ENCODE measurements around the gene LYG1. TPM values are rescaled to one million over a fixed set of nuclear protein-coding genes. Genes with fewer than 3 reads are reported as not detected.
A peak's percentile ranks its signal among the peaks of the same experiment; 100 is the strongest.
"Not testable (repeated sequence)": the region's sequence is repeated elsewhere in the genome, so short reads cannot be mapped to it uniquely, and the experiment has no call there.

LYG1 gene
- total and polyA plus RNA-seq, 12 donors: 0.29 to 4.6 (median 0.59) TPM; not detected in 6

DNA sequence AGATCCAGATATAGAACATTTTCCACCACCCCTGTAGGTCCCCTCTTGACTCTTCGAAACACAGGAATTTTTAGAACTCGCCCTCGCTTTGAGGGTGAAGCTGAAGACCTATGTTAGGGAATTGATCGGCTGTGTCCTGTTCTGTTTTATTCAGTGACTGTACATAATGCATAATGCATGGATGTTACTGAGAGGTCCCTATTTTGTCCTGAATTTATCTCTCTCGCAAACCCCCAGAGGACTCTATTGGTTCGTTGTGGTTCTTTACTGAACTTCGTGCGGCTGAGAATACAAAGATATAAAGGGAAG lies 35.8 kb upstream of the LYG1 start:
- Histone ChIP-seq H3K9me3 (no peaks in the 10 kb centered on the region), H3K36me3 (peaks cover 0 to 17% (median 11%) of the 10 kb centered on the region in 9 donors), H3K4me3 (peak overlapping the region; percentile 4 to 100 (median 90)), H3K27me3 (no peaks in the 10 kb centered on the region), H3K27ac (peak overlapping the region; percentile 55 to 98 (median 89)), H3K4me1 (peaks cover 3 to 57% (median 42%) of the 10 kb centered on the region in 9 donors)
- DNase-seq (peak in 1 of 2 donors; percentile 7), ATAC-seq (peak in 5 of 8 donors; percentile 0 to 1 (median 0))
- intact Hi-C loops (cut with DNase I): loop anchor here in 9 of 10 donors (1.0 to 10.0 kb wide), 11 partner anchors 52 to 159 kb away; partner anchors contain the start of genes MITD1 (in 8 of the 9), MRPL30 (in 8 of the 9) and REV1 (in 7 of the 9)
- 0 to 1% methylated on average over 8 of the region's 8 CpGs for WGBS, 2 donors
- TF ChIP-seq, protein P1, sequence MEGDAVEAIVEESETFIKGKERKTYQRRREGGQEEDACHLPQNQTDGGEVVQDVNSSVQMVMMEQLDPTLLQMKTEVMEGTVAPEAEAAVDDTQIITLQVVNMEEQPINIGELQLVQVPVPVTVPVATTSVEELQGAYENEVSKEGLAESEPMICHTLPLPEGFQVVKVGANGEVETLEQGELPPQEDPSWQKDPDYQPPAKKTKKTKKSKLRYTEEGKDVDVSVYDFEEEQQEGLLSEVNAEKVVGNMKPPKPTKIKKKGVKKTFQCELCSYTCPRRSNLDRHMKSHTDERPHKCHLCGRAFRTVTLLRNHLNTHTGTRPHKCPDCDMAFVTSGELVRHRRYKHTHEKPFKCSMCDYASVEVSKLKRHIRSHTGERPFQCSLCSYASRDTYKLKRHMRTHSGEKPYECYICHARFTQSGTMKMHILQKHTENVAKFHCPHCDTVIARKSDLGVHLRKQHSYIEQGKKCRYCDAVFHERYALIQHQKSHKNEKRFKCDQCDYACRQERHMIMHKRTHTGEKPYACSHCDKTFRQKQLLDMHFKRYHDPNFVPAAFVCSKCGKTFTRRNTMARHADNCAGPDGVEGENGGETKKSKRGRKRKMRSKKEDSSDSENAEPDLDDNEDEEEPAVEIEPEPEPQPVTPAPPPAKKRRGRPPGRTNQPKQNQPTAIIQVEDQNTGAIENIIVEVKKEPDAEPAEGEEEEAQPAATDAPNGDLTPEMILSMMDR (IDR thresholded peaks at IDR 0.05): no peak

DNA sequence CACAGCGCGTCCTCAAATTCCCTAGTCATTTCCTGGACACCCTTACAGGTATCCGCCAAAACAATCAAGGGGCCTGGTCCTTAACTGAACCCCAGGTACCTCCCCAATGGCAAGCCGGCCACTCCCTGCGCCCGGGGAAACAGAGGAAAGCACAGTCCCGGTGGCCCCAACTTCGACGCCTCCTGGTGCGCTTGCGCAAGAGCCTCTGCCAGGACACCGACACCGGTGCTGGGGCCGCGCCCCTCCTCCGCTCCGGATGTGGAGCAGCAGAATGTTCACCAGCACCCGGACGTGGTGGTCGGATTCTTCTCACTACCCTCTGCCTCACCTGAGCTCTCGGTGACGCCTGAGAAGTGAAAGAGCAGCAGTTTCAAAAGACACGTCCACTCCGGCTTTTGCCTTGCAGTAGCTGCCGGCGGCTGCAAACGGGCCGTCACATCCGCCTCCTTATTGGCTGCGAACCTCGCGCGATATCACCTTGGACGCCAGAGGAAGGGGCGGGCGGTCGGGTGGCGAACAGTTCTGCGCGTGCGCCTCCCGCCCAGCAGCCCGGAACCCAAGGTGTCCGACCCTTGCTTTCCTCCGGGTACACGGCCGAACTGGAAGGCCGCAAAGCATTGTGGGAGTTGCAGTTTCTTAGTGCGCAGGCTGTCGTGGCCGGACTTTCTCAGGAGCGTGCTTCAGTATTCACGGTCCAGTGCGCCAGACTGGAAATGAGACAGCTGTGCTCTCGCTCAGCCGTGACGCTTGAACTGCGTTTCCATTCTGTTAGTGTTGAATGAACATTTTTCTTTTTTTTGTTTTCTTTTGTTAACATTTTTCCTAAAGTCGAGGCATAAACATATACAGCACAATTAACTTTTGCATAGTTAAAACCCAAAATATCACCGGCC lies 35.2 kb upstream of the LYG1 start, which contains the start of gene TXNDC9:
TXNDC9 (minus strand) TSS at position 423 of the 893 bp plus-strand sequence. CDS start 3,123 bp downstream, outside the sequence.
- Histone ChIP-seq H3K4me3 (peak within 1 kb of the TSS; percentile 66 to 100 (median 90)), H3K27me3 (no peaks in the 10 kb centered on the region), H3K36me3 (peaks cover 0 to 23% (median 14%) of the 10 kb centered on the region in 9 donors), H3K9me3 (no peaks in the 10 kb centered on the region), H3K27ac (peak within 1 kb of the TSS; percentile 55 to 98 (median 89)), H3K4me1 (peaks cover 3 to 53% (median 42%) of the 10 kb centered on the region in 9 donors)
- DNase-seq (peak; percentile 97 to 100), ATAC-seq (peak; percentile 93 to 98 (median 96))
- TF ChIP-seq, protein P1 (IDR thresholded peaks at IDR 0.05): no peak
- intact Hi-C loops (cut with DNase I): loop anchor here in 9 of 10 donors (1.0 to 10.0 kb wide), 11 partner anchors 53 to 159 kb away; partner anchors contain the start of genes MITD1 (in 8 of the 9), MRPL30 (in 8 of the 9) and REV1 (in 6 of the 9)
- WGBS, 2 donors: 0% methylated on average over 60 of the region's 60 CpGs

DNA sequence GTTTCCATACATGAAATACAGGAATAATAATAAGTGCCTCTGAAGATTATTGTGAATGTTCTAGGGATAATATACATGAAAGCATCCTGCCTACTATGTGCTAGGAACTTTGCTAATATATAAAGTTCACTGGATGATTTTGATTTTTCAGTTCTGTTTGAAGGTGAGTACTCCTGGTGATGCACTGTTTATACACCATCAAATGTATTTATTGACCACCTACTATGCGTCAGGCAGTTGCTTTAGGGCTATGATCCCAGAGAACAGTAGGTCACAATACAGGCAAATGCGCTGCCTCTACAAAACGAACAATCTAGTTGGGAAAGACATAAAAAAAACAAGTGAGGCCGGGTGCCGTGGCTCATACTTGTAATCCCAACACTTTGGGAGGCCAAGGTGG lies 24.4 kb upstream of the LYG1 start:
- H3K27me3 ChIP-seq: no peaks in the 10 kb centered on the region
- ATAC-seq: no peak
- H3K4me3 ChIP-seq: no peak overlapping the region
- WGBS, 2 donors: 96 to 98% methylated on average over 5 of the region's 5 CpGs
- H3K27ac ChIP-seq: no peak overlapping the region
- no peak for DNase-seq
- intact Hi-C loops (cut with DNase I): no loop called here
- TF ChIP-seq, protein P1 (IDR thresholded peaks at IDR 0.05): no peak
- peaks cover 0 to 2% (median 0%) of the 10 kb centered on the region in 9 donors for H3K4me1 ChIP-seq
- H3K36me3 ChIP-seq: peaks cover 0 to 100% (median 64%) of the 10 kb centered on the region in 9 donors
- H3K9me3 ChIP-seq: no peaks in the 10 kb centered on the region

DNA sequence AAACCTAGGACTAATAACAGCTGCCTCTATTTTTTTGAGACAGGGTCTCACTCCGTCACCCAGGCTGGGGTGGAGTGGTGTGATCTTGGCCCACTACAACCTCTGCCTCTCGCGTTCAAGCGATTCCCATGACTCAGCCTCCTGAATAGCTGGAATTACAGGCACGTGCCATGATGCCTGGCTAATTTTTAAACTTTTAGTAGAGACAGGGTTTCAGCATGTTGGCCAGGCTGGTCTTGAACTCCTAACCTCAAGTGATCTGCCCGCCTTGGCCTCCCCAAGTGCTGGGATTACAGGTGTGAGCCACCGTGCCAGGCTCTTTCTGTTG lies 16.8 kb upstream of the LYG1 start:
- Histone ChIP-seq H3K36me3 (peaks cover 0 to 67% (median 42%) of the 10 kb centered on the region in 9 donors), H3K9me3 (peaks cover 0 to 17% (median 0%) of the 10 kb centered on the region in 11 donors)
- H3K4me3 ChIP-seq; DNase-seq; H3K27me3 ChIP-seq; H3K27ac ChIP-seq; H3K4me1 ChIP-seq; intact Hi-C loops (cut with DNase I); ATAC-seq: not testable (repeated sequence)
- WGBS, 2 donors: 97 to 98% methylated on average over 7 of the region's 7 CpGs
